ENCODE data around the gene ARHGEF28. TPM values are rescaled to one million over a fixed set of nuclear protein-coding genes. Genes with fewer than 3 reads are reported as not detected.

Gene ARHGEF28
- total and polyA plus RNA-seq, 2 donors = 7.3 to 7.4 TPM

- H3K27me3 ChIP-seq (ENCODE audit: control insufficient read depth in 2 of 2, insufficient read depth in 1 of 2, low read length in 1 of 2) = no peaks in the 10 kb centered on the region
- WGBS = 92% methylated on average over 3 of the region's 3 CpGs
- H3K4me3 ChIP-seq (ENCODE audit: low read length in 2 of 2) = no peak overlapping the region
- H3K9me3 ChIP-seq (ENCODE audit: control insufficient read depth in 2 of 2, insufficient read depth in 1 of 2, low read length in 1 of 2) = no peaks in the 10 kb centered on the region
- H3K27ac ChIP-seq (ENCODE audit: low read depth in 1 of 2, low read length in 1 of 2) = peak overlapping the region in 1 of 2 donors; percentile 50
- peaks cover 0 to 2% of the 10 kb centered on the region in 2 donors for H3K4me1 ChIP-seq (ENCODE audit: control insufficient read depth in 2 of 2, insufficient read depth in 2 of 2, low read length in 2 of 2)
- H3K36me3 ChIP-seq (ENCODE audit: control insufficient read depth in 2 of 2, insufficient read depth in 2 of 2, low read length in 1 of 2) = no peaks in the 10 kb centered on the region
- DNase-seq (ENCODE audit: low read depth in 6 of 9, low spot score in 9 of 9) = no peak
Measured at GRCh38 chr5:73799401-73799972, 173.5 kb downstream of the ARHGEF28 start.

GRCh38 chr5:73801686-73802085 is 175.7 kb downstream of the ARHGEF28 start:
- no peak for DNase-seq (ENCODE audit: low read depth in 6 of 9, low spot score in 9 of 9)
- Histone ChIP-seq H3K27me3 (ENCODE audit: control insufficient read depth in 2 of 2, insufficient read depth in 1 of 2, low read length in 1 of 2) (no peaks in the 10 kb centered on the region), H3K4me1 (ENCODE audit: control insufficient read depth in 2 of 2, insufficient read depth in 2 of 2, low read length in 2 of 2) (peaks cover 0 to 2% of the 10 kb centered on the region in 2 donors), H3K27ac (ENCODE audit: low read depth in 1 of 2, low read length in 1 of 2) (no peak overlapping the region), H3K36me3 (ENCODE audit: control insufficient read depth in 2 of 2, insufficient read depth in 2 of 2, low read length in 1 of 2) (no peaks in the 10 kb centered on the region), H3K9me3 (ENCODE audit: control insufficient read depth in 2 of 2, insufficient read depth in 1 of 2, low read length in 1 of 2) (no peaks in the 10 kb centered on the region), H3K4me3 (ENCODE audit: low read length in 2 of 2) (no peak overlapping the region)
- 89% methylated on average over 2 of the region's 2 CpGs for WGBS

- H3K4me1 ChIP-seq (ENCODE audit: control insufficient read depth in 2 of 2, insufficient read depth in 2 of 2, low read length in 2 of 2) = no peaks in the 10 kb centered on the region
- H3K27ac ChIP-seq (ENCODE audit: low read depth in 1 of 2, low read length in 1 of 2) = no peak overlapping the region
- no peaks in the 10 kb centered on the region for H3K9me3 ChIP-seq (ENCODE audit: control insufficient read depth in 2 of 2, insufficient read depth in 1 of 2, low read length in 1 of 2)
- WGBS = 91% methylated on average over 3 of the region's 3 CpGs
- H3K36me3 ChIP-seq (ENCODE audit: control insufficient read depth in 2 of 2, insufficient read depth in 2 of 2, low read length in 1 of 2) = no peaks in the 10 kb centered on the region
- DNase-seq (ENCODE audit: low read depth in 6 of 9, low spot score in 9 of 9) = no peak
- H3K27me3 ChIP-seq (ENCODE audit: control insufficient read depth in 2 of 2, insufficient read depth in 1 of 2, low read length in 1 of 2) = no peaks in the 10 kb centered on the region
- H3K4me3 ChIP-seq (ENCODE audit: low read length in 2 of 2) = no peak overlapping the region
Measured at GRCh38 chr5:73805449-73805848, 179.5 kb downstream of the ARHGEF28 start.

- no peaks in the 10 kb centered on the region for H3K9me3 ChIP-seq (ENCODE audit: control insufficient read depth in 2 of 2, insufficient read depth in 1 of 2, low read length in 1 of 2)
- H3K4me1 ChIP-seq (ENCODE audit: control insufficient read depth in 2 of 2, insufficient read depth in 2 of 2, low read length in 2 of 2) = no peaks in the 10 kb centered on the region
- 96% methylated on average over 2 of the region's 2 CpGs for WGBS
- no peak overlapping the region for H3K27ac ChIP-seq (ENCODE audit: low read depth in 1 of 2, low read length in 1 of 2)
- no peak overlapping the region for H3K4me3 ChIP-seq (ENCODE audit: low read length in 2 of 2)
- H3K36me3 ChIP-seq (ENCODE audit: control insufficient read depth in 2 of 2, insufficient read depth in 2 of 2, low read length in 1 of 2) = no peaks in the 10 kb centered on the region
- H3K27me3 ChIP-seq (ENCODE audit: control insufficient read depth in 2 of 2, insufficient read depth in 1 of 2, low read length in 1 of 2) = peaks cover 0 to 8% of the 10 kb centered on the region in 2 donors
- DNase-seq (ENCODE audit: low read depth in 6 of 9, low spot score in 9 of 9) = no peak
Measured at GRCh38 chr5:73808911-73809310, 182.9 kb downstream of the ARHGEF28 start.

- Histone ChIP-seq H3K4me3 (ENCODE audit: low read length in 2 of 2) (no peak overlapping the region), H3K9me3 (ENCODE audit: control insufficient read depth in 2 of 2, insufficient read depth in 1 of 2, low read length in 1 of 2) (no peaks in the 10 kb centered on the region), H3K36me3 (ENCODE audit: control insufficient read depth in 2 of 2, insufficient read depth in 2 of 2, low read length in 1 of 2) (no peaks in the 10 kb centered on the region), H3K27me3 (ENCODE audit: control insufficient read depth in 2 of 2, insufficient read depth in 1 of 2, low read length in 1 of 2) (peaks cover 0 to 11% of the 10 kb centered on the region in 2 donors), H3K27ac (ENCODE audit: low read depth in 1 of 2, low read length in 1 of 2) (no peak overlapping the region), H3K4me1 (ENCODE audit: control insufficient read depth in 2 of 2, insufficient read depth in 2 of 2, low read length in 2 of 2) (no peaks in the 10 kb centered on the region)
- no peak for DNase-seq (ENCODE audit: low read depth in 6 of 9, low spot score in 9 of 9)
- 97% methylated on average over 3 of the region's 3 CpGs for WGBS
Measured at GRCh38 chr5:73810429-73810828, 184.4 kb downstream of the ARHGEF28 start.

- H3K27me3 ChIP-seq (ENCODE audit: control insufficient read depth in 2 of 2, insufficient read depth in 1 of 2, low read length in 1 of 2) = peaks cover 0 to 11% of the 10 kb centered on the region in 2 donors
- H3K36me3 ChIP-seq (ENCODE audit: control insufficient read depth in 2 of 2, insufficient read depth in 2 of 2, low read length in 1 of 2) = no peaks in the 10 kb centered on the region
- H3K27ac ChIP-seq (ENCODE audit: low read depth in 1 of 2, low read length in 1 of 2) = peak overlapping the region in 1 of 2 donors; percentile 58
- WGBS = 86% methylated on average over 6 of the region's 6 CpGs
- no peak overlapping the region for H3K4me3 ChIP-seq (ENCODE audit: low read length in 2 of 2)
- no peak for DNase-seq (ENCODE audit: low read depth in 6 of 9, low spot score in 9 of 9)
- no peaks in the 10 kb centered on the region for H3K9me3 ChIP-seq (ENCODE audit: control insufficient read depth in 2 of 2, insufficient read depth in 1 of 2, low read length in 1 of 2)
- no peaks in the 10 kb centered on the region for H3K4me1 ChIP-seq (ENCODE audit: control insufficient read depth in 2 of 2, insufficient read depth in 2 of 2, low read length in 2 of 2)
Measured at GRCh38 chr5:73812457-73812856, 186.5 kb downstream of the ARHGEF28 start.

GRCh38 chr5:73812962-73813588 is 187.1 kb downstream of the ARHGEF28 start:
- no peaks in the 10 kb centered on the region for H3K36me3 ChIP-seq (ENCODE audit: control insufficient read depth in 2 of 2, insufficient read depth in 2 of 2, low read length in 1 of 2)
- H3K9me3 ChIP-seq (ENCODE audit: control insufficient read depth in 2 of 2, insufficient read depth in 1 of 2, low read length in 1 of 2) = no peaks in the 10 kb centered on the region
- peak overlapping the region in 1 of 2 donors; percentile 17 for H3K4me3 ChIP-seq (ENCODE audit: low read length in 2 of 2)
- no peaks in the 10 kb centered on the region for H3K4me1 ChIP-seq (ENCODE audit: control insufficient read depth in 2 of 2, insufficient read depth in 2 of 2, low read length in 2 of 2)
- DNase-seq (ENCODE audit: low read depth in 6 of 9, low spot score in 9 of 9) = no peak
- peak overlapping the region; percentile 19 to 58 for H3K27ac ChIP-seq (ENCODE audit: low read depth in 1 of 2, low read length in 1 of 2)
- H3K27me3 ChIP-seq (ENCODE audit: control insufficient read depth in 2 of 2, insufficient read depth in 1 of 2, low read length in 1 of 2) = peaks cover 0 to 11% of the 10 kb centered on the region in 2 donors
- 75% methylated on average over 9 of the region's 9 CpGs for WGBS

- DNase-seq (ENCODE audit: low read depth in 6 of 9, low spot score in 9 of 9) = no peak
- no peaks in the 10 kb centered on the region for H3K4me1 ChIP-seq (ENCODE audit: control insufficient read depth in 2 of 2, insufficient read depth in 2 of 2, low read length in 2 of 2)
- 85% methylated on average over 8 of the region's 8 CpGs for WGBS
- no peak overlapping the region for H3K27ac ChIP-seq (ENCODE audit: low read depth in 1 of 2, low read length in 1 of 2)
- H3K9me3 ChIP-seq (ENCODE audit: control insufficient read depth in 2 of 2, insufficient read depth in 1 of 2, low read length in 1 of 2) = no peaks in the 10 kb centered on the region
- no peak overlapping the region for H3K4me3 ChIP-seq (ENCODE audit: low read length in 2 of 2)
- H3K36me3 ChIP-seq (ENCODE audit: control insufficient read depth in 2 of 2, insufficient read depth in 2 of 2, low read length in 1 of 2) = no peaks in the 10 kb centered on the region
- H3K27me3 ChIP-seq (ENCODE audit: control insufficient read depth in 2 of 2, insufficient read depth in 1 of 2, low read length in 1 of 2) = peaks cover 0 to 11% of the 10 kb centered on the region in 2 donors
Measured at GRCh38 chr5:73814233-73814846, 188.3 kb downstream of the ARHGEF28 start.

GRCh38 chr5:73815631-73816030 is 189.6 kb downstream of the ARHGEF28 start:
- Histone ChIP-seq H3K27me3 (ENCODE audit: control insufficient read depth in 2 of 2, insufficient read depth in 1 of 2, low read length in 1 of 2) (peaks cover 0 to 11% of the 10 kb centered on the region in 2 donors), H3K4me1 (ENCODE audit: control insufficient read depth in 2 of 2, insufficient read depth in 2 of 2, low read length in 2 of 2) (peaks cover 0 to 3% of the 10 kb centered on the region in 2 donors), H3K27ac (ENCODE audit: low read depth in 1 of 2, low read length in 1 of 2) (no peak overlapping the region), H3K36me3 (ENCODE audit: control insufficient read depth in 2 of 2, insufficient read depth in 2 of 2, low read length in 1 of 2) (no peaks in the 10 kb centered on the region), H3K9me3 (ENCODE audit: control insufficient read depth in 2 of 2, insufficient read depth in 1 of 2, low read length in 1 of 2) (no peaks in the 10 kb centered on the region), H3K4me3 (ENCODE audit: low read length in 2 of 2) (no peak overlapping the region)
- WGBS = 92% methylated on average over 4 of the region's 4 CpGs
- DNase-seq (ENCODE audit: low read depth in 6 of 9, low spot score in 9 of 9) = no peak
